ENCODE data around the gene CD46.

GRCh38 chr1:207791290-207791689, 39.4 kb downstream of the CD46 start:
- TF ChIP-seq EZH2 (IDR thresholded peaks at IDR 0.05; ENCODE audit: low read length, unreplicated experiment): no peak
- no peak for TF ChIP-seq EZH2phosphoT487 (IDR thresholded peaks at IDR 0.05; ENCODE audit: borderline replicate concordance, low read length)

All from PC-3 (cell line).